Colonic mucosa (tissue), 4 donors: ENCODE measurements around the gene GLTP. TPM values are rescaled to one million over a fixed set of nuclear protein-coding genes. Genes with fewer than 3 reads are reported as not detected.

Source experiments
- DNase-seq: peaks from one replicate; pipeline ENCODE4 v3.0.0-alpha.2; 2020
- H3K27ac ChIP-seq: fragments of 200-600 bp; one replicate; pipeline ENCODE4 v1.8.0; 2021
- H3K27me3 ChIP-seq: fragments of 200-600 bp; one replicate; pipeline ENCODE4 v1.8.0; 2021
- H3K36me3 ChIP-seq: fragments of 200-600 bp; one replicate; pipeline ENCODE4 v1.8.0; 2021
- H3K4me1 ChIP-seq: fragments of 200-600 bp; one replicate; pipeline ENCODE4 v1.8.0; 2021; ENCODE audit warnings: mild to moderate bottlenecking
- H3K4me3 ChIP-seq: fragments of 200-600 bp; one replicate; pipeline ENCODE4 v1.8.0; 2021
- H3K9ac ChIP-seq, 2 donors: one replicate each; pipeline ENCODE4 v1.7.0; 2013; ENCODE audit warnings: control low read depth in 2 of 2, low read depth in 2 of 2, low read length in 2 of 2
- H3K9me3 ChIP-seq: fragments of 200-600 bp; one replicate; pipeline ENCODE4 v1.8.0; 2021
- CTCF ChIP-seq: fragments of 200-600 bp; IDR thresholded peaks from one replicate; pipeline ENCODE4 v1.8.0; 2022; ENCODE audit warnings: antibody characterized with exemption, mild to moderate bottlenecking
- intact Hi-C: fragments of 100-400 bp; cut with DNase I; formaldehyde crosslinking; loops from one replicate; pipeline ENCODE4 v1.14.1; 2022
- total RNA-seq, 2 donors: library from RNA; stranded (reverse); fragmentation: NEBNext Ultra II Directional in 1 of 2; extraction: Animal tissue kit (Norgen Biotek cat#: 25700) in 1 of 2; gene quantifications; one replicate each; pipeline ENCODE4 v1.2.1, GENCODE V29; 2021
- donor health status: healthy.
- donor health status: DM: no; HTN: no; CAD: no.
- donor health status: DM: no; HTN: no; CAD: no.

The GLTP gene
- total RNA-seq, 2 donors from 2014 or later, result 72.0 to 76.3 TPM

GRCh38 chr12:109821968-109822367, 58.4 kb downstream of the GLTP start:
- intact Hi-C loops, result no loop called here
- TF ChIP-seq CTCF, result no peak
- Histone ChIP-seq H3K4me1 (no peaks in the 10 kb centered on the region), H3K9me3 (no peaks in the 10 kb centered on the region), H3K9ac (no peak overlapping the region), H3K27ac (no peak overlapping the region), H3K27me3 (no peaks in the 10 kb centered on the region), H3K4me3 (no peak overlapping the region), H3K36me3 (no peaks in the 10 kb centered on the region)
- DNase-seq, result no peak

- Histone ChIP-seq H3K9ac (no peak overlapping the region), H3K36me3 (no peaks in the 10 kb centered on the region), H3K4me3 (no peak overlapping the region), H3K4me1 (no peaks in the 10 kb centered on the region), H3K27me3 (no peaks in the 10 kb centered on the region), H3K9me3 (no peaks in the 10 kb centered on the region), H3K27ac (no peak overlapping the region)
- intact Hi-C loops, result no loop called here
- DNase-seq, result no peak
- no peak for TF ChIP-seq CTCF
Measured at GRCh38 chr12:109820816-109821381, 59.4 kb downstream of the GLTP start.

- no peak for DNase-seq
- intact Hi-C loops, result no loop called here
- Histone ChIP-seq H3K36me3 (no peaks in the 10 kb centered on the region), H3K9ac (peak overlapping the region in 1 of 2 donors; percentile 44), H3K27ac (no peak overlapping the region), H3K4me3 (no peak overlapping the region), H3K4me1 (no peaks in the 10 kb centered on the region), H3K9me3 (no peaks in the 10 kb centered on the region), H3K27me3 (no peaks in the 10 kb centered on the region)
- no peak for TF ChIP-seq CTCF
Measured at GRCh38 chr12:109818905-109819500, 61.3 kb downstream of the GLTP start.

- no peak overlapping the region for H3K27ac ChIP-seq
- no peaks in the 10 kb centered on the region for H3K36me3 ChIP-seq
- intact Hi-C loops, result no loop called here
- no peaks in the 10 kb centered on the region for H3K4me1 ChIP-seq
- H3K27me3 ChIP-seq, result no peaks in the 10 kb centered on the region
- DNase-seq, result no peak
- H3K9me3 ChIP-seq, result no peaks in the 10 kb centered on the region
- H3K4me3 ChIP-seq, result no peak overlapping the region
- H3K9ac ChIP-seq, result no peak overlapping the region
- no peak for TF ChIP-seq CTCF
Measured at GRCh38 chr12:109818253-109818652, 62.1 kb downstream of the GLTP start.

- Histone ChIP-seq H3K27ac (no peak overlapping the region), H3K27me3 (no peaks in the 10 kb centered on the region), H3K4me3 (no peak overlapping the region), H3K36me3 (no peaks in the 10 kb centered on the region), H3K9ac (no peak overlapping the region), H3K4me1 (no peaks in the 10 kb centered on the region), H3K9me3 (no peaks in the 10 kb centered on the region)
- intact Hi-C loops, result no loop called here
- TF ChIP-seq CTCF, result no peak
- DNase-seq, result no peak
Measured at GRCh38 chr12:109817627-109818231, 62.6 kb downstream of the GLTP start.
